GM21367 (cell line): ENCODE data around the gene EPHA6.
"Not testable (repeated sequence)": the region's sequence is repeated elsewhere in the genome, so short reads cannot be mapped to it uniquely, and the experiment has no call there.

ENCODE experiments used
- ATAC-seq: cut with Tn5 transposase; IDR thresholded peaks from one replicate; pipeline ENCODE4 v1.9.1; 2021; ENCODE audit not compliant: unreplicated experiment

Gene EPHA6

DNA sequence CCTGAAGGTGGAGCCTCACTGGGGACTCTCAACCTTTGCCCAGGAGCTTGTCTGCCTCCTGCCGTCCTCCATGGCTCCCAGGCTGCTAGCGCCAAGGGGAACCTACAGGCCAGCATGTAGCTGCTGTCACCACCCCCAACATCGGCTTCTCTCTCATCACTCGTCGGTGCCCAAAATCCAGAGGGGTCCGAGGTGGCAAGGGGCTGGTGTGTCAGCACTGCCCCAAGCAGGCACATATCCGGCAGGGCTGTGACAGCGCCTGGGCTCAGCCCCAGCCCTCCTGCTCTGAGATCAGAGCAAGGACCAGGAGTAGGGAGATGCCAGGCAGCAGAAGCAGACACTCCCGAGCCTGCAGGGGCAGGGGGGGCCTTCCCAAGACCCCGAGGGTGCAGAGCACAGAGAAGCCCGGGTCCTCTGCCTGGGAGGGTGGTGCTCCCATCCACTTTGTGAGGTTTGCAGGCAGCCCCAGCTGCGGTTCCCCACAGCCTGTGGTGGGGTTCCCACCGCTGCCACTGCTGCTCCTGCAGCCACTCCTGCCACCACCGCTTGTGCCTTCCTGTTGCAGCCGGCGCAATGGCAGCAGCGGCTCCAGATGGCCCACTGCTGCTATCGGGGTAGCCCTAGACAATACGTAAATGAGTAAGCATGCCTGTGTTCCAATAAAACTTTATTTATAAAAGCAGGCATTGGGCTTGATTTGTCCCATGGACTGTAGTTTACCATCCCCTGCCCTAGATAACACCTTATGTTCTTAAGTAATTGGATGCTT is 451.0 kb downstream of the EPHA6 start:
- ATAC-seq, result no peak

DNA sequence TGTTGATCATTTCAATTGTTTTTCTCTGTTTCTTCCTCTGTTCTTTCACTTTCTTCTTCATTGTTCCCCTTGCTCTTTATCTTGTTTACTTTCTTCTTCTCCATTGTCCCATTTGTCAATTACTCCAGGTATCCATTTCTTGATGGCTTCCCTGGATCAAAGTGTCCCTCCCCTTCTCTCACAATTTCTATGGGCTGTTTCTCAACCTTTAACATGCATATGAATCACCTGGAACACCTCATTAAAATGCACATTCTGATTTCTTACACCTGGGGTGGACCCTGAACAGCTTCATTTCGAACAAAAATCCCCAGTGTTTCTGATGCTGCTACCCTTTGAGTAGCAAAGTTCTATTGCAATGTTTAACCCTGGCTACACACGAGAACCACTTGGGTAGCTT is 454.8 kb downstream of the EPHA6 start:
- ATAC-seq, result no peak

DNA sequence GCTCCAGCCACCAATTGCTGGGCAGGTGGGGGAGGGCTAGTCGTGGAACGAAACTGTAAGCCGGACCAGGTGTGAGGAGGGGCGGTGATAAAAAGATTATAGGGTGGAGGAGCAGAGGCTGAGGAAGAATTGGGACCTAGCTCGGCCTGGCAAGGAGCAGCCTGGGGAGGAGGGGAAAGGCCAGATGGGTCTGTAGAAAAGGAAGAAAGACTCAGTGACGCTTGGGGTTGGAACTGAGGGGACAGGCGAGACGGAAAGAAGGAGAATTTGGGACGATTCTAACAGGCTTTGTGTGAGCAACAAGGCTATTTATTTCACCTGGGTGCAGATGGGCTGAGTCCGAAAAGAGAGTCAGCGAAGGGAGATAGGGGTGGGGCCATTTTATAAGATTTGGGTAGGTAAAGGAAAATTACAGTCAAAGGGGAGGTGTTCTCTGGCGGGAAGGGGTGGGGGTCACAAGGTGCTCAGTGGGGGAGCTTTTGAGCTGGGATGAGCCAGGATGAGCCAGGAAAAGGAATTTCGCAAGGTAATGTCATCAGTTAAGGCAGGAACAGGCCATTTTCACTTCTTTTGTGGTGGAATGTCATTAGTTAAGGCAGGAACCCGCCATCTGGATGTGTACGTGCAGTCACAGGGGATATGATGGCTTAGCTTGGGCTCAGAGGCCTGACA is 462.6 kb downstream of the EPHA6 start:
- ATAC-seq, result not testable (repeated sequence)

DNA sequence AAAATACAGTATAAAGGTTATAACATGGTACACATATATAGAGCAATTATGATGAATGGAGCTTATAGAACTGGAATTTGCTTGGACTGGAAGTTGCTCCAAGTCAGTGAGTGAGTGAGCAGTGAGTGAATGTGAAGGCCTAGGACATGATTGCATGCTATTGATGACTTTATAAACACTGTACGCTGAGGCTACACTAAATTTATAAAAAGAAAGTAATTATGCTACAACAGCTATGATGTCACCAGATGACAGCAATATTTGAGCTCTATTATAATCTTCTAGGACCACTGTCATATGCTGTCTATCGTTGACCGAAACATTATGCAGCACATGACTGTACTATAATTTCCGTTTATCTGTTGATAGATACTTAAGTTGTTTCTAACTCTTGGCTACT is 463.3 kb downstream of the EPHA6 start:
- ATAC-seq, result no peak

DNA sequence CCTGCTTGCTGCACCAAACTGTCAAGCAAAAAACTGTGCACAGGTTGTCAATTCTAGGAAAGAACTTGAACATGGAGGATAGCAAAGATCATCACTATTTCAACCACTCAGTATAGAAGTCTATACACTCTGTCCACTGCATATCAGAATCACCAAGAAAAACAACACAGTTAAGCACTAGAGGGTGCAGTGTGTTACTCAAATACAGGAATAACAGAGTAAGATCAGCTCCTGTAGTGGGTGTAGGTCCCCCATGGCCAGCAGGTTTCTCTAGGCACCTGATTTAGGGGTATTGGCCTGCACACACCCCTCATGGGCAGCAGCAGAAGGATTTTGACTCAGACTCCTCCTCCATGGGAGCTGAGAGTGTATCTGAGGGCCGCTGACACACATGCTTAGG is 464.1 kb downstream of the EPHA6 start:
- no peak for ATAC-seq

DNA sequence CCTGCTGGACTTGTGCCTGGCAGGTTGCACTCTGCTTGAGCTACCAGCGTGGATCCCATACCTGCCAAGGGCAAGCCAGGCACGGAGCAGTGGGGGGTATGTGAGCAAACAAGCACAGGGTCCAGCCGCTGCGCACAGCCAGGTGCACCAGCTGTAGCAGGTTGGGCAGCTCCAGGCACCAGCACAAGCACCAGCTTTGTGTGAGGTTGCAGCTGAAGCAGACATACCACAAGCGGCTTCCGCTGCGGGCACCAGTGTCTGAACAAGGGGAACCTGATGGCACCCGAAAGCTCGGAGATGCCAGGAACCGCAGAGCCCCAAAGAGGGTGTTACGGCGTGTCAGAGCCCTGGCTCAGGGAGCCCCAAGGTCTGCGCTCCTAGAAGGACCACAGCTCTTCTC is 477.5 kb downstream of the EPHA6 start:
- no peak for ATAC-seq

DNA sequence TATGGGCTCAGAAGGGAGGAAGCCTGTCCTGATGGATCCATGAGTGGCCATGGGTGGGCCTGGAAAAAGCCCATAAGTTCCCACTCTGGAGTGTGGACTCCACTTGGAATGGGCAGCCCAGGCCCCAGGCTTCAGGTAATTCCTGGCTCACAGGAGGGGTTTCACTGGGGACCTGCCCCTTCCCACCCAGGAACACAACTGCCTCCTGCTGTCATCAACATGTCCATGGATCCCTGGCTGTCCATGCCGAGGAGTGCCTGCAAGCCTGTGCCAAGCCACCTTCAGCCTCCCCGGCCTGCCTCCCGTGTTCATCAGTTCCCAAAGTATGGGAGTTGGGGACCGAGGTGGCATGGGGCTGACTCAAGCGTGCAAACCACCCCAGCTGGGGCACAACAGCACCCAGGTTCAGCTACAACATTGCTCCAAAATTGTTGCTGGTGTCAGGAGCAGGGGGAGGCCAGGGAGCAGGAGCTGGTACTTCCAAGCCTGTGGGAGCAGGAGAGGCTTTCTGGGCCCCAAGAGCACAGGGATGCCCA is 479.3 kb downstream of the EPHA6 start:
- ATAC-seq, result no peak

DNA sequence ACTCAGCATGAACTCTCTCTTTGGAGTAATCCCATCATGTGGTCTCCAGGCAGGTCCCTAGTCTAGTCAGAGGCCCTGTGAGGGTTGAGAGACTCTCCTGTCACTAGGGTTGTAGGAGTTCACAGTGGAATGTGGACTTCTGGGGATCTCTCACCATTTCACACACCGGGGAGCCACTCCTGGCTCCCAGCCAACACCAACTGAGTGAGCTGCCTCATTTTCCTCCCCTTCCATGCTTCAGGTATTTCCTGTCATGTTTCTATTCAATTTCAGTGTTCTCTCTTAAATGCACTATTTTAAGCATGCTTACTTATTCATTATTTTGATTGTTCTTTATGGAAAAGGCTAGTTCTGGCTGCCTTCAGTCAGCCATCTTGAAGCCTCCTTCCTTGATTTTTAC is 482.6 kb downstream of the EPHA6 start:
- ATAC-seq, result no peak

DNA sequence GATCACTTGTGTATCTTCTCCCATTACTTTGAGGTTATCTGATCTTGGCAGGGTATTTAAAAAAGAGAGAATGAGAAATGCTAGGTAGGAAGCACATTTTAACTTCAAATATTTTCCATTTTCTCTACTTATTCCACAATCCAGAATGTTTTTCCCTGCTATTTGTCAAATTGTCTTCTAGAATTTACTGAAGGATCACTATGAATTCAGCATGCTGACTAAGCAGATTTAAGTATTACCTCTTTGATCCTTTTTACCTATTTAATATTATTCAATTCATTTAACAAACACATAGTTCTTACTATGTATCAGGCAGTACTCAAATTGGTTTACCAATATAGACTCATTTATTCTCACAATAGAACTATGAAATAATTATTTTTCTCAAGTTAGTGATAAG is 486.7 kb downstream of the EPHA6 start:
- ATAC-seq, result no peak

DNA sequence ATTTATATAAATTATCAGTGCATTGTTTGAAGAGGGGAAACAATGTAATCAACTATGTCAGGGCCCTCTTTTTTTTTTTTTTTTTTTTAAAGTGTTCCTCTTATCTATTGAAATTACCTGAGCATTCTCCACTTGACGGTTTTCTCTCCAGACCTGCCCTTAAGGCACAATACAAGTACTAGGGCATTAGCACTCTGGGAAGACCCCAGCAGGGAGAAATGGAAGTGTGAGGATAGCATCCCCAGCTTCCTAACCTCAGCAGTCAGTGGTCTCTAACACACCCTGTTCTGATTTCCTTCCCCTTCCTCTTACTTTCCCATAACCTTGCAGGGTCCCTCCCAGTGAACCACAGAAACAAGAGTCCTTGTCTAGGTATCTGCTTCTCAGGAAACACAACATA is 491.8 kb downstream of the EPHA6 start:
- no peak for ATAC-seq

DNA sequence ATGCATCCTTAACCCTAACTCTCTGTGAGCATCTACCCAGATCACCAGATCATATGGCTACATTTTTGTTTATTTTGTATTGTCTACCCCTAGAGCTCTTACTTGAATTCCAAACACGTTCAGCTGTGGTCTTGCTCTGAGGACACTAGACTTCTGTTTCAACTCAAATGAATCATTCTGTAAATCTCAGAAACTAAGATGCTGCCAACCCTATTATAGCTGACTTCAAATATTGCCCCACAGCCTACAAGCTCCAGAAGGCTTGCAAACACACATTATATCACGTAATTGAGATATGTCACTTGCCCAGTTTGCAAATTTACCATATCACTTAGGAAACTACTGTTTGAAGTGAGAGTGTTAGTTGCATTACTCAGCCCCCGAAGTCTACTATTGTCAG is 524.0 kb downstream of the EPHA6 start:
- no peak for ATAC-seq

DNA sequence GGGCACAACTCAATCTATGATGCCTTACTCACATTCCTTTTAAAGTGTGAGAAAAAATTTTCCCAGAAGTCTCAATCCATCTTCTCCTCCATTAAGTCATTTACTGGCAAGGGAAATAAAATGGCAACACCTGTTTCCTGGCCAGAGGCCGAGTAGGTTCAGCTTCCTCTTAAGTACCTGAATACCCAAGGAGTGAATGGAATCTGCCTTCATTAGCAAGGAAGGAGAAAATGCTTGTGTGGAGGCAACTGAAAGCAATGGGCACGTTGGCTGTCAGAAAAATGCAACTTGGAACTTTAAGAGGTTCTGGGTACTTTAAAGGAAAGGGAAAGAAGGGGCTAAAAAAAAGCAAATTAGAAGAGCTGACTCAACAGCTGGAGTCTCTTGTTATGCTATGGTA is 526.5 kb downstream of the EPHA6 start:
- no peak for ATAC-seq

DNA sequence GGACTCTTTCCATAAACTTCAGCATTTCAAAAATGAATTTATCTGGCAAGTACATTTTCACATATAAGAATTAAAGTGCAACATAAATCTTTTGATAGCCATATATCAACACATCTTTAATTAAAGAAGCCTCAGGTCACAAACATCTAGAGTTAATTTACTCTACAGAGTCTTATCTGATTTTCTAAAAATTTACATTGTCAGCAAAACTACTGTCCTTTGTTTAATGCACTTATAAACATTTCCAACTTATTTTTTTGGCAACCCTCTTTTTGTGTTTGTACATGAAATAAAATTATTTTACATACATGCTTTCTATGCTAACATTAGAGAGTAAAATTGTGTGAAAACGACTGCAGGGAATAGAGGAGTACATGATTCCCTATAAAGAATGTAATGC is 533.4 kb downstream of the EPHA6 start:
- ATAC-seq, result no peak

DNA sequence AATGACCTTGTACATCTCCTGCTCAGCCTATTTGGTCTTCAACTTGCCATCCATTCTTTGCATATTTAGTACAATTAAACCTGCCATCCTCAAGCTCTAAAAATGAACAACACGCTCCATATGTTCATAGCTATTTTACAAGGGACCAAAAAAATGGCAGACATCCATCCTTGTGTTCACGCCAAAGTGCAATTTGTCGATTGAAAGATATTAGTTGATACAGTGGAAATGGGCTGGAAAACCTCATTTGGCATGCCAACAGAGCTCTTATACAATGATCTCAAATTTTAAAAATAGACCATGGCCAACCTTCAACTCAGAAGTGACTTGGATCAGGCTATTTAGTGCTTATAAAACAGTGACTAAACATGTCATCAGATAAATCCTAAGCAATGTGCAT is 536.6 kb downstream of the EPHA6 start:
- ATAC-seq, result no peak

DNA sequence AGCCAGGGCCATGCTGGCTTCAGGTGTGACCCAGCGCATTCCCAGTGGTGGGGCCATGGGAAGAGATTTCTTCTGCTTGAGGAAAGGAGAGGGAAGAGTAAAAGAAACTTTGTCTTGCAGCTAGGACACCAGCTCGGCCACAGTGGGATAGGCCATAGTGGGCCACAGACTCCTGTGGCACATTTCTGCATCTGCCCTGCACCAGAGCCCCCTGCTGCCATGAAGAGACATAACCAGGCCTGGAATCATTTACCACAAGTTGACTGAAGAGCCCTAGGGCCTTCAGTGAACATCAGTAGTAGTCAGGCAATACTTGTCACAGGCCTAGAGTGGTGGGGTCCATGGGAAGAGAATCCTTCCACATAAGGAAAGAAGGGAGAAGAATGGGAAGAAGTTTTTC is 538.8 kb downstream of the EPHA6 start:
- no peak for ATAC-seq

DNA sequence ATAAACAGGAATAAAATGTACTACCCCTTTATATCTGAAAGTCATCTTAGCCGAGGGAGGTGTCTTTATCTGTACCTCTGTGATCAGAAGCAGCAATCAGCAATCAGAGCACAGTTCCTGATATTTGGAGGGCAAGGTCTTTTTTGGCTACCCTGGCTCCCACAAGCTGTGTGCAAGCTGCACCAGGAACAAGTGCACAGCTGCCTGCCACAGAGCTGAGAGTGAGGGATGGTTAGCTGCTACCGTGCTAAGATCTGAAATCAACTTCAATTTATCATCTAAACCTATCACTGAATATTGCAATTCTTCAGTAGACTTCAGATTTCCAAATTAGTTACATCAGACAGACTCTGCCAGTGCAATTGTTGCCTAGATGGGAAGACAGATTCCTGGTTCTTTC is 545.6 kb downstream of the EPHA6 start:
- no peak for ATAC-seq

DNA sequence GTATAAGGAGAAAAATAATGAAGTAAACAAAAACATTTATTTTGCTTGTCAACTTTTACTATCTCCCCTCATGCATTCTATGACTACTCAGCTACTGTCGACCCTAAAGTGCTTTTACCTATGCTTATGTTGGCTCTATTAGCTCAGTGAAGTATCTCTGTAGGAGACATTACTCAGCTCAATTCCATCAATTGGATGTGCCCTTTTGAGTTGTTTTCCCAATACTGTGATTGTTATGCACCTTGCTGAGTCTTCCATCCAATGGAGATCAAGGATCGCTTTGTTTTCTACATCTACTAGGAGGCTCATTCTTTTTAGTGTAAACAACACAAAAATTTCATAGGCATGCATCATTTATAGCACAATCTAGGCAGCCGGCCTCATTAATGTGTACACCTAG is 546.4 kb downstream of the EPHA6 start:
- ATAC-seq, result no peak

DNA sequence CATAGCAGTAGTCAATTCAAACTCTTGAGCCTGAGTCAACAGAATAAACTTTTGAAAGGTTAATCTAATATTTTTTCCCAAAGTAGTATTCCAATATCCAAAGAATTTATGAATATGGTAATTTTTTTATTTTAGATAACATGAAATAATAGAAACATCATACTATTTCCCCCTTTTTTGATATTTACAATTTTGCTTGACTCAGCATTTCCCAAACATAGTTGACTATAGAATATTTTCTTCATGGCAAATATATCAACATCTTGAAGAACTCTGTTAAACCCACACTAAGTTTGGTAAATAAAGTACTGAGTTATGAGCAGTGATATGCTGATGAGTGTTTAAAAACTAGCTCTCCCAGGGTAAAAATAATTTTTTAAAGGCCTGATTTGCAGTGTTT is 570.2 kb downstream of the EPHA6 start:
- ATAC-seq, result no peak

DNA sequence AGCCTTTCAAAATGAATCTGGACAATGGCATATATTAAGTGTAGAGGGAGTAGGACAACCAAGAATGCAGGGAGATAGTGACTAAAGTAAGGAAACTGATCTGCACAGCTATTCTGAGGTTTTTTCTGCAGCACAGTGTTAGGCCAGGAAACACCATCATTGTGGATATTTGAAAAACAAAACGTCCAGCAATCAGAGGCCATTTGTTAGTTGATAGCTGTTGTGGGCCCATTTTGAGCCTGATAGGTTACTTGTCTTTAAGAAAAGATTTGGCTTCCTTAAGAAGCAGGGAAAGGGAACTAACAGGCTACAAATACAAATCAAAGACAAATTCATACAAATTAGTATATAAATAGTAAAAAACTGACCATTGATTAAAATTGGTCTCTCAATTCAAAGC is 574.4 kb downstream of the EPHA6 start:
- ATAC-seq, result no peak

DNA sequence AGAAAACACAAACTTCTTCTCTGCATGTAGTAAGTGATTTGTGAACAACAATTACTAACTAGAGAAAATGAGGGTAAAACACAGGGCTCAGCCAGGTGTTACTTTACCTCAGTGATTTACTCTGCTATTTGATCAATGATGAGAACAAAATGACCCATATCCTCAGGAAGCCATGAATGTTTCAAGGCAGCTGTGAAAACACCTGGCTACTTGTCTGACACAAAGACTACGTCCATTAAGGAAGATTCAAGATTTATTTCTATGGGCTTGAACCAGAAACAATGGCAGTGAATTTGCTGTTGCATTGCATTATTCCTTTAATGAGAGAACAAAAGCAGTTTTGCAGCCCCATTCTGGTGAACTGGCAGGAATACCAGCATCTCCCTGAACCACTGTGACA is 575.5 kb downstream of the EPHA6 start:
- ATAC-seq, result no peak

DNA sequence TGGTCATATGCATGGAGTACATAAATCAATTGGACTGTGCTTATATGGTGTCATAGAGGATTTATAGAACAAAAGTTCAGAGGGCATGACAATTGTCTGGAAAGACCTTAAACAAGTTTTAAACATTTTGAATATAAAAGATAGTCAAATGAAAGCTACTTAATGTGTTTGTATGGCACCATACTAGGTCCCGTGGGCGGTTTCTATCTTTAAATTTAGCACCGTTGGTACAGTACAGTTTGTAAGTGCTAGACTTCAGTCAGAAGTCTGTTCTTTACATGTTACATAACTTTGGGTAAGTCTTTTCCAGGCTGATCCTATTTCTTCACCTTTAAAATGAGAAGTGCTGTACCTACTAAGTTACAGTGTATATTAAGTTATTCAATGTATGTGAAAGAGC is 576.8 kb downstream of the EPHA6 start:
- ATAC-seq, result no peak

DNA sequence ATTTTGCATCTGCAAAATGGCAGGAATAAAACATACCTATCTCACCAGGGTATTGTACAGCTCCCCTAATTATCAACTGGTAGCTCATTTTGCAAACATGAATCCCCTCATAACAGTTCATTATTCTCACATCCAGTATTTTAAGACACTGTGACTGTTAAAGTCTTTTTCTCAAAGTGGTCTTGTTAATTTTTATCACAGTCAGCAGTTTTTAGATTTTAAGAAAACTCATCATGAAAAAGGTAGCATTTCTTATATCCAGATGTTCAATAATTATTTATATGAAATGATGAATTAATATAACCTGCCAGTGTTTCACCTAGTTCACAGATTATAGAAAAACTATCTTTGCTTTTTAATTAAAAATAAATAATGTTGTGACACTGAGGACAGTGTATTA is 595.2 kb downstream of the EPHA6 start:
- ATAC-seq, result no peak

DNA sequence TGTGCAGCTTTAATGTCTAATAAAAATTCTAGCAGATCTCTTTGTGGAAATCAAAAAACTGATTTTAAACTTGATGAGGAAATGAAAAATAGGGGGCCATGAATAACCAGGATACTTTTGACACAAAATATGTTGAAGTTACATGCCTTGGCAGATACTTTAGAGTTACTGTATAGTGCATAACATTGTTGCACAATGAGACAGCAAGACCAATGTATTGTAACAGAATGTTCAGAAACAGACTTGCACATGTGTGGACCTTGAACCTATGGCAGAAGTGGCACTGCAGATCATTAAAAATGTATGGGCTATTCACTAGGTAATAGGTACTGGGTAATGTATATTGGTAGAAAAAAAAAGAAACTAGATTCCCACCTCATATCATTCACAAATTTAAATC is 607.2 kb downstream of the EPHA6 start:
- ATAC-seq, result no peak
